ENCODE data around the gene SLC9A5.

The SLC9A5 gene

DNA sequence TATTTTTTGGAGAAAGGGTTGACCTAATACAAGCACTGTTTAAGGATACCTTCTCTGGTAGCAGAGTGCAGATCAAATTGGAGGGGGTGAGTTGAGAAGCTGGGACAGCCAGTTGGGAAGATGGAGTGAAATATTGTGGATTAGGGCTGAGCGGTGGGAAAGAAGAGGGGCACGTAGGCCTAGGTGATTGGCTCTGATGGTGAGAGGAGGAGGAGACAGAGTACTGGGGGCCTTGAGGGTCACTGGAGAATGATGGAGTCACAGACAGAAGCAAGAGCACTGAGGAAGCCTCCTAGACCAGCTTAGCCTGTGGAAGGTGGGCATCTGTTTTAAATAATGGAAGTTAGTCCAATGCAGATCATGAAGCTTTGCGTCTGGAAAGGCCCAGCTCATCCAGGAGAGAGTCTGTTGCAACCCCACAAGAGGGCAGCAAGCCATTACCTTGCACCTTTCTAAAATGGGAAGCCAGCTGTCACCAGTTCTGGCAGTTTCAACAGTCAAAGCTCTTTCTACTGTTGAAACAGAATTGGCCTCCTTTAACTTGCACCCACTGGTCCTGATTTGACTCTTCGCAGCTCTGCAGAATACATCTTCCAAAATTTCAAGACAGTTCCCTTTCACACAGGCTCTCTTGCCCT lies 11.8 kb downstream of the SLC9A5 start:
- Histone ChIP-seq H3K9me3 (ENCODE audit: control insufficient read depth in 2 of 2, low read length in 2 of 2) (no peaks in the 10 kb centered on the region), H3K4me1 (ENCODE audit: control insufficient read depth, insufficient read depth, low read length) (no peaks in the 10 kb centered on the region), H3K9ac (ENCODE audit: low read length in 2 of 2) (no peak overlapping the region), H3K36me3 (ENCODE audit: control insufficient read depth in 2 of 2, insufficient read depth in 2 of 2, low read length in 2 of 2) (no peaks in the 10 kb centered on the region), H3K4me3 (ENCODE audit: low read length in 2 of 2) (no peak overlapping the region), H3K27me3 (ENCODE audit: control insufficient read depth in 1 of 2, insufficient read depth in 2 of 2, low read length in 2 of 2) (peaks cover 3% of the 10 kb centered on the region in 2 donors), H3K27ac (ENCODE audit: low read length) (no peak overlapping the region)

DNA sequence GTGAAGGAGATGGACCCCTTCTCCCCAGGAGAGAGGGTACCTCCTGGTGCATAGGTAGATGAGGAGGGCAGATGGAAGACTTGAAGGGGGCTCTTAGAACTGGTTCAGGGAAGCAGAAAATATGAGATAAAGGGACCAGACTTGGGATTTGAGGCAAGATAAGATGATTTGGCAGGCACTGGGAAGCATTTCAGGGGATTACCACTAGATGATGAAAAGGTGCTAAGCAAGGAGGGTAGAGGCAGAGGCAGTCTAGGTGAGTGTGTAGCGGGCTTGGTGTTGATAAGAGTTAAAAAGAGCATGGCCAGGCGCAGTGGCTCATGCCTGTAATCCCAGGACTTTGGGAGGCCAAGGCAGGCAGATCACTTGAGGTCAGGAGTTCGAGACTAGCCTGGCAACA lies 14.4 kb downstream of the SLC9A5 start:
- peaks cover 0 to 5% of the 10 kb centered on the region in 2 donors for H3K27me3 ChIP-seq (ENCODE audit: control insufficient read depth in 1 of 2, insufficient read depth in 2 of 2, low read length in 2 of 2)
- H3K4me3 ChIP-seq (ENCODE audit: low read length in 2 of 2) = no peak overlapping the region
- H3K9ac ChIP-seq (ENCODE audit: low read length in 2 of 2) = no peak overlapping the region
- no peaks in the 10 kb centered on the region for H3K9me3 ChIP-seq (ENCODE audit: control insufficient read depth in 2 of 2, low read length in 2 of 2)
- H3K4me1 ChIP-seq (ENCODE audit: control insufficient read depth, insufficient read depth, low read length) = peaks cover 2% of the 10 kb centered on the region
- no peaks in the 10 kb centered on the region for H3K36me3 ChIP-seq (ENCODE audit: control insufficient read depth in 2 of 2, insufficient read depth in 2 of 2, low read length in 2 of 2)
- H3K27ac ChIP-seq (ENCODE audit: low read length) = no peak overlapping the region

DNA sequence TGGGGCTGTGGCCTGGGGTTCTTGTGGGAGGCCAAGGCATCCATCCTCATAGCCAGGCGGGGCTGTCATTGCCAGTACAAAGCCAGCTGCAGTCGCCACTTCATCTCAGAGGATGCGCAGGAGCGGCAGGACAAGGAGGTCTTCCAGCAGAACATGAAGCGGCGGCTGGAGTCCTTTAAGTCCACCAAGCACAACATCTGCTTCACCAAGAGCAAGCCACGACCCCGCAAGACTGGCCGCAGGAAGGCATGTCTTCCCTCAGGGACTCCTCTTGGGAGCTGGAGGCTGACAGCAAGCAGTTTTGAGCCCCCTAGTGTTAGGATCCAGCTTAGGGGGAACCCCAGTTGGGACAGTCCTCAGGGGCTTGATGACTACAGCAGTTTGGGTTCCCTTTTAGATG lies 15.5 kb downstream of the SLC9A5 start:
- Histone ChIP-seq H3K36me3 (ENCODE audit: control insufficient read depth in 2 of 2, insufficient read depth in 2 of 2, low read length in 2 of 2) (no peaks in the 10 kb centered on the region), H3K27ac (ENCODE audit: low read length) (no peak overlapping the region), H3K9me3 (ENCODE audit: control insufficient read depth in 2 of 2, low read length in 2 of 2) (no peaks in the 10 kb centered on the region), H3K4me1 (ENCODE audit: control insufficient read depth, insufficient read depth, low read length) (peaks cover 2% of the 10 kb centered on the region), H3K9ac (ENCODE audit: low read length in 2 of 2) (no peak overlapping the region), H3K27me3 (ENCODE audit: control insufficient read depth in 1 of 2, insufficient read depth in 2 of 2, low read length in 2 of 2) (peaks cover 0 to 5% of the 10 kb centered on the region in 2 donors), H3K4me3 (ENCODE audit: low read length in 2 of 2) (no peak overlapping the region)

DNA sequence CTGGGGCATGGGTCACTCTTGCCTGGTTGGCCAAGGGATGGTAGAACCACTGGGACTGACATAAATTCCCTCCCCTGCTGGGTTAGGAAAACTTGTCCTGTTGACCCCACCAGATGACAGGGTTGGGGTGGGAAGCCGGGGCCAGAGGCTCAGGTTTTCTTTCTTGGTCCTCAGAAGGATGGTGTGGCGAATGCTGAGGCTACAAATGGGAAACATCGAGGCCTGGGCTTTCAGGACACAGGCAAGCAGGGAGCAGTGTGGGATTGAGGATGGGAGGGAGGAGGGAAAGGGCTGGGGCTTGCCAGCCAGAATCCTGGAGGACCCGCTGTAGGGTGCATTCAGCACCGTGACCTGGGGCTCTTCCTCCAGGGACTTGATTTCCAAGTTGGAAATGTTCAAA lies 16.1 kb downstream of the SLC9A5 start:
- no peak overlapping the region for H3K4me3 ChIP-seq (ENCODE audit: low read length in 2 of 2)
- peaks cover 0 to 6% of the 10 kb centered on the region in 2 donors for H3K27me3 ChIP-seq (ENCODE audit: control insufficient read depth in 1 of 2, insufficient read depth in 2 of 2, low read length in 2 of 2)
- H3K27ac ChIP-seq (ENCODE audit: low read length) = no peak overlapping the region

DNA sequence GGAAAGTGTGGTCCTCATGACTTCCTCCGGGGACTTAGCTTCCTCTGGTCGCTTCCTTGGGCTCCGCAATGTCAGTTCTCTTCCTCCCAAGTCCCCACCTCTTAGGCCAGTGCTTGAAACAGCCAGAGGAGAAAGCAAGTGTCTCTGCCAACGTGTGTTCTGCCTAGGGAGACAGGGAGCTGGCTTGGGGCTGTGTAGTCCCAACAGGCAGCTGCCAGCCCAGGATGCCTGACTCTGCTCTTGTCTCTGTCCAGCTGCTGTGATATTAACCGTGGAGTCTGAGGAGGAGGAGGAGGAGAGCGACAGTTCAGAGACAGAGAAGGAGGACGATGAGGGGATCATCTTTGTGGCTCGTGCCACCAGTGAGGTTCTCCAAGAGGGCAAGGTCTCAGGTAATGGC lies 17.1 kb downstream of the SLC9A5 start:
- peaks cover 2% of the 10 kb centered on the region for H3K4me1 ChIP-seq (ENCODE audit: control insufficient read depth, insufficient read depth, low read length)
- H3K9ac ChIP-seq (ENCODE audit: low read length in 2 of 2) = no peak overlapping the region
- no peak overlapping the region for H3K27ac ChIP-seq (ENCODE audit: low read length)
- H3K36me3 ChIP-seq (ENCODE audit: control insufficient read depth in 2 of 2, insufficient read depth in 2 of 2, low read length in 2 of 2) = no peaks in the 10 kb centered on the region
- peaks cover 0 to 7% of the 10 kb centered on the region in 2 donors for H3K27me3 ChIP-seq (ENCODE audit: control insufficient read depth in 1 of 2, insufficient read depth in 2 of 2, low read length in 2 of 2)
- no peaks in the 10 kb centered on the region for H3K9me3 ChIP-seq (ENCODE audit: control insufficient read depth in 2 of 2, low read length in 2 of 2)
- H3K4me3 ChIP-seq (ENCODE audit: low read length in 2 of 2) = no peak overlapping the region

More for the DNA sequence above, 16.1 kb downstream of the SLC9A5 start:
- no peak overlapping the region for H3K9ac ChIP-seq (ENCODE audit: low read length in 2 of 2)
- H3K4me1 ChIP-seq (ENCODE audit: control insufficient read depth, insufficient read depth, low read length) = peaks cover 2% of the 10 kb centered on the region
- no peaks in the 10 kb centered on the region for H3K9me3 ChIP-seq (ENCODE audit: control insufficient read depth in 2 of 2, low read length in 2 of 2)
- H3K36me3 ChIP-seq (ENCODE audit: control insufficient read depth in 2 of 2, insufficient read depth in 2 of 2, low read length in 2 of 2) = no peaks in the 10 kb centered on the region

DNA sequence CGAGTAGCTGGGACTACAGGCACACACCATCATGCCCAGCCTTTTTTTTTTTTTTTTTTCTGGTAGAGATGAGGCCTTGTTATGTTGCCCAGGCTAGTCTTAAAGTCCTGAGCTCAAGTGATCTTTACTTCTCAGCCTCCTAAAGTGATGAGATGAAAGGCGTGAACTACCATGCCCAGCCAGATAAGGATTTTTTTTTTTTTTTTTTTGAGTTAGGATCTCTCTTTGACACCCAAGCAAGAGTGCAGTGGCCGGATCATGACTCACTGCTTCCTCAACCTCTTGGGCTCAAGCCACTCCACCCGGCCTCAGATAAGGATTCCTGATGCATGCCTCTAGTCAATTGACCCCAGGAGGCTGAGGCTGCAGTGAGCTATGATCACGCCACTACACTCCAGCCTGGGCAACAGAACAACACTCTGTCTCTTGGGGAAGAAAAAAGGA lies 19.4 kb downstream of the SLC9A5 start:
- H3K9me3 ChIP-seq (ENCODE audit: control insufficient read depth in 2 of 2, low read length in 2 of 2) = no peaks in the 10 kb centered on the region
- H3K27ac ChIP-seq (ENCODE audit: low read length) = no peak overlapping the region
- no peaks in the 10 kb centered on the region for H3K36me3 ChIP-seq (ENCODE audit: control insufficient read depth in 2 of 2, insufficient read depth in 2 of 2, low read length in 2 of 2)
- H3K4me1 ChIP-seq (ENCODE audit: control insufficient read depth, insufficient read depth, low read length) = peaks cover 2% of the 10 kb centered on the region
- no peak overlapping the region for H3K4me3 ChIP-seq (ENCODE audit: low read length in 2 of 2)
- no peak overlapping the region for H3K9ac ChIP-seq (ENCODE audit: low read length in 2 of 2)
- H3K27me3 ChIP-seq (ENCODE audit: control insufficient read depth in 1 of 2, insufficient read depth in 2 of 2, low read length in 2 of 2) = peaks cover 0 to 3% of the 10 kb centered on the region in 2 donors

DNA sequence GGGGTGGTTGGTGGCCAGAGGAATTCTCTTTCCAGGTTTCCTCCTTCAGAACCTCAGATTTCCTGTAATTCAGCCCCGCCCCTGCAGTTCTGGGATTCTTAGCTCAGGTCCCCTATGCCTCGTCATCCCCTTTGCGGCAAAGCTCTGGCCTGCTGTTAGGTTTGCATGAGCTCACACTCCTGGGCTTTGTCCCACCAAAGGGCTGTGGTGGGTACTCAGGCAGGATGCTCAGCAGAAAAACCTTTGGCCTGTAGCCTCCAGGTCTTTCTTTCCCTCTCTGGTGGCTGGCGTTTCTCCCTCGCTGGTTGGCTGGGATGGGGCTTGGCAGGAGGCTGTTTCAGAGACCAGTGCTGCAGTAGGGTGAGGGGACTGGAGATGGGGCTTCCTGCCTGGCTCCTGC lies 21.0 kb downstream of the SLC9A5 start:
- Histone ChIP-seq H3K36me3 (ENCODE audit: control insufficient read depth in 2 of 2, insufficient read depth in 2 of 2, low read length in 2 of 2) (no peaks in the 10 kb centered on the region), H3K27me3 (ENCODE audit: control insufficient read depth in 1 of 2, insufficient read depth in 2 of 2, low read length in 2 of 2) (peaks cover 0 to 3% of the 10 kb centered on the region in 2 donors), H3K9me3 (ENCODE audit: control insufficient read depth in 2 of 2, low read length in 2 of 2) (no peaks in the 10 kb centered on the region), H3K4me1 (ENCODE audit: control insufficient read depth, insufficient read depth, low read length) (peaks cover 2% of the 10 kb centered on the region), H3K9ac (ENCODE audit: low read length in 2 of 2) (no peak overlapping the region), H3K4me3 (ENCODE audit: low read length in 2 of 2) (no peak overlapping the region), H3K27ac (ENCODE audit: low read length) (no peak overlapping the region)

DNA sequence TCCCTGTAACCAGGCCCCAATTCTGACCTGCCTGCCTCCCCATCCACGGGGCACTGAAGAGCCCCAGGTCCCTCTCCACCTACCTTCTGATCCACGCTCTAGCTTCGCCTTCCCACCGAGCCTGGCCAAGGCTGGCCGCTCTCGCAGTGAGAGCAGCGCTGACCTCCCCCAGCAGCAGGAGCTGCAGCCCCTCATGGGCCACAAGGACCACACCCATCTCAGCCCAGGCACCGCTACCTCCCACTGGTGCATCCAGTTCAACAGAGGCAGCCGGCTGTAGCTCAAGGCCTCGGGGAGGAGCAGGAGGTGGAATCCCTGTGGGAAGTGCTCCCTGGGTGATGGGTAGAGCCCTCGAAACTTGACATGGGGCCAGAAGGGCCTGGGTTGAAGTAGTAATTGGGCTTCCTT lies 22.2 kb downstream of the SLC9A5 start:
- Histone ChIP-seq H3K9ac (ENCODE audit: low read length in 2 of 2) (no peak overlapping the region), H3K36me3 (ENCODE audit: control insufficient read depth in 2 of 2, insufficient read depth in 2 of 2, low read length in 2 of 2) (peaks cover 0 to 2% of the 10 kb centered on the region in 2 donors), H3K9me3 (ENCODE audit: control insufficient read depth in 2 of 2, low read length in 2 of 2) (no peaks in the 10 kb centered on the region), H3K4me1 (ENCODE audit: control insufficient read depth, insufficient read depth, low read length) (peaks cover 2% of the 10 kb centered on the region), H3K4me3 (ENCODE audit: low read length in 2 of 2) (no peak overlapping the region), H3K27ac (ENCODE audit: low read length) (no peak overlapping the region), H3K27me3 (ENCODE audit: control insufficient read depth in 1 of 2, insufficient read depth in 2 of 2, low read length in 2 of 2) (peaks cover 0 to 3% of the 10 kb centered on the region in 2 donors)

DNA sequence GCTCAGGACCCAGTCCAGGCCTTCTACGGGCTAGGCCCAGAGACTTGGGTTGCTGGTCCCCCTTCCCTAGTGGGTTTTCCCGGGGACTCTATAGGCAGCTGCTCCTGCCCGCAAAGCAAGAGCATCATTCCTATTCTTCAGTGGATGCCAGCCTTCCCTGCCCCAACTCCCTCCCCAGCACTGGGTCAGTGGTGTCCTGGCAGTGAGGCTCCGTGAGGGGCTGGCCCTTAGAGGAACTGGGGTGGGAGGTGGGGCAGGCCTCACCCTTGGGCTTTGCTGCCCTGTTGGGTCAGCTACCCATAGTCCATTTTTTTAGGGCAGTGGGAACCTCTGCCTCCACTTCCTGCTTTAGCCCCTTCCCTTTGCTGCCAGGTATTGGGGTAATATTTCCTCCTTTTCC lies 22.7 kb downstream of the SLC9A5 start:
- H3K27me3 ChIP-seq (ENCODE audit: control insufficient read depth in 1 of 2, insufficient read depth in 2 of 2, low read length in 2 of 2) = peaks cover 0 to 3% of the 10 kb centered on the region in 2 donors
- H3K4me3 ChIP-seq (ENCODE audit: low read length in 2 of 2) = no peak overlapping the region
- no peak overlapping the region for H3K27ac ChIP-seq (ENCODE audit: low read length)
- no peaks in the 10 kb centered on the region for H3K9me3 ChIP-seq (ENCODE audit: control insufficient read depth in 2 of 2, low read length in 2 of 2)
- H3K4me1 ChIP-seq (ENCODE audit: control insufficient read depth, insufficient read depth, low read length) = peaks cover 2% of the 10 kb centered on the region
- no peak overlapping the region for H3K9ac ChIP-seq (ENCODE audit: low read length in 2 of 2)
- H3K36me3 ChIP-seq (ENCODE audit: control insufficient read depth in 2 of 2, insufficient read depth in 2 of 2, low read length in 2 of 2) = peaks cover 0 to 2% of the 10 kb centered on the region in 2 donors

DNA sequence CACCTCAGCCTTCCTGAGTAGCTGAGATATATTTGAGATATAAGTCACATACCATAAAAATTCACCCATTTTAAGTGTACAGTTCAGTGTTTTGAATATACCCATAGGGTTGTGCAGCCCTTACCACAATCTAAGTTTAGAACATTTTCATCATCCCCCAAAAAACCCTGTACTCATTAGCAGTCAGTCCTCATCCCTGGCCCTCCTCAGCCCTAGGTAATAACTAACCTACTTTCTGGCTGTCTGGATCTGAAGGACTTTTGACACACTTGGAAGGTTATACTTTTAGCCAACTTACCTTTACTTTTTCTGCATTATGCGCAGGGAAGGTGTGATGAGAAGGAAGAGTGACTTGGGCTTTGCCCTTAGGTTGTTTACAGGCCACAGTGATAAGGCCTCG lies 26.5 kb downstream of the SLC9A5 start:
- Histone ChIP-seq H3K36me3 (ENCODE audit: control insufficient read depth in 2 of 2, insufficient read depth in 2 of 2, low read length in 2 of 2) (peaks cover 0 to 2% of the 10 kb centered on the region in 2 donors), H3K4me3 (ENCODE audit: low read length in 2 of 2) (no peak overlapping the region), H3K27ac (ENCODE audit: low read length) (no peak overlapping the region), H3K4me1 (ENCODE audit: control insufficient read depth, insufficient read depth, low read length) (peaks cover 21% of the 10 kb centered on the region), H3K9me3 (ENCODE audit: control insufficient read depth in 2 of 2, low read length in 2 of 2) (no peaks in the 10 kb centered on the region), H3K27me3 (ENCODE audit: control insufficient read depth in 1 of 2, insufficient read depth in 2 of 2, low read length in 2 of 2) (no peaks in the 10 kb centered on the region), H3K9ac (ENCODE audit: low read length in 2 of 2) (no peak overlapping the region)

DNA sequence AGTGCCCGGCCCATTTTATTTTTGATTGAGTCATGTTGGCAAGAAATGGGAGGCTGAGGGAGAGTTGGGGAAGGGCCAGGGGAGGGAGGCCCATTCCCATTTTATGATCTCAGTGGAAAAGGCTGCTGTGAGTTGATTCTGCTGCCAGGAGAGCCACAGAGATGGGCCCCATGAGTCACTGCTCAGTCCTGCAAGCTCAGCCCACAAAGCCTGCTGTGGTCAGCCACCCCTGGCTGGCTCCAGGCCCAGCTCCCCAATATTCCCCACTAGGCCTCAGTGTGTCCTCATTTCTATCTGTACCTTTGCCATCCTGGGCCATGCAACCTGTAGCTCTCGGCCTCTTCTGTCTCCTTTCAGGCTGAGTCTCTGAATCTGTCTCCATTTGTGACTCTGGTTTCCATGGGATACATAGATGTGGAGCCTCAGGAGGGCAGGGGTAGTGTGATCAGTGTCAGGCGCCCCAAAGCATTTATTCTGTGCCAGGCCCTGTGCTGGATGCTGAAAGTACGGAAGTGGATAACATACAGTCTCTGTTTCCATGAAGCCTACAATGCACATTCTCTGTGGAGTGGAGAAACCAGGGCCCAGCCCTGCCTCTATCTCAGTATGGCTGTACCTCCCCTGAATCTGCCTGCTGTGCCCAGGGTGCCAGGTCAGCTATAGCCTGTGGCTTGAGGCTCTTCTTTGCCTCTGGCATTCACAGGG lies 28.7 kb downstream of the SLC9A5 start:
- H3K27me3 ChIP-seq (ENCODE audit: control insufficient read depth in 1 of 2, insufficient read depth in 2 of 2, low read length in 2 of 2) = no peaks in the 10 kb centered on the region
- no peak overlapping the region for H3K4me3 ChIP-seq (ENCODE audit: low read length in 2 of 2)
- no peak overlapping the region for H3K9ac ChIP-seq (ENCODE audit: low read length in 2 of 2)
- no peak overlapping the region for H3K27ac ChIP-seq (ENCODE audit: low read length)
- H3K4me1 ChIP-seq (ENCODE audit: control insufficient read depth, insufficient read depth, low read length) = peaks cover 21% of the 10 kb centered on the region
- peaks cover 0 to 2% of the 10 kb centered on the region in 2 donors for H3K36me3 ChIP-seq (ENCODE audit: control insufficient read depth in 2 of 2, insufficient read depth in 2 of 2, low read length in 2 of 2)
- H3K9me3 ChIP-seq (ENCODE audit: control insufficient read depth in 2 of 2, low read length in 2 of 2) = no peaks in the 10 kb centered on the region

Measured in stomach smooth muscle (tissue), 2 donors.